HepG2 (cell line): ENCODE measurements around the gene ISG20L2. TPM values are rescaled to one million over a fixed set of nuclear protein-coding genes. Genes with fewer than 3 reads are reported as not detected.

Source experiments
- GZF1 ChIP-seq: sonication (generic); formaldehyde crosslinking; IDR thresholded peaks from 2 replicates; pipeline ENCODE4 v1.5.1; 2020; ENCODE audit warnings: mild to moderate bottlenecking, missing genetic modification reagents
- HMG20A ChIP-seq: IDR thresholded peaks from 2 replicates; pipeline ENCODE4 v1.6.1; 2016; ENCODE audit warnings: borderline replicate concordance
- HNF4G ChIP-seq, 2 experiments: sonication (generic) in 1 of 2; formaldehyde crosslinking in 1 of 2; IDR thresholded peaks; 2 replicates each; pipeline versions ENCODE4 v1.4.0 to v1.6.1; 2011 to 2020; ENCODE audit warnings: borderline replicate concordance in 2 of 2, low read depth in 2 of 2, mild to moderate bottlenecking in 2 of 2, low read length in 1 of 2, missing genetic modification reagents in 1 of 2, moderate library complexity in 1 of 2
- KMT2A ChIP-seq: sonication (generic); formaldehyde crosslinking; IDR thresholded peaks from 2 replicates; pipeline ENCODE4 v1.4.0; 2020; ENCODE audit warnings: missing genetic modification reagents
- MAFG ChIP-seq: sonication (generic); formaldehyde crosslinking; IDR thresholded peaks from 2 replicates; pipeline ENCODE4 v1.5.1; 2020; ENCODE audit warnings: mild to moderate bottlenecking, missing genetic modification reagents
- PHF5A ChIP-seq: IDR thresholded peaks from one replicate; pipeline ENCODE4 v1.6.1; 2018; ENCODE audit warnings: low read depth, missing genetic modification reagents; ENCODE audit not compliant: unreplicated experiment
- U2AF2 ChIP-seq: fragments of 200-400 bp; formaldehyde crosslinking; IDR thresholded peaks from 2 replicates; pipeline ENCODE4 v1.6.1; 2017; ENCODE audit warnings: low read depth, mild to moderate bottlenecking, low read length
- ZBTB7B ChIP-seq: sonication (generic); formaldehyde crosslinking; IDR thresholded peaks from 2 replicates; pipeline ENCODE4 v1.4.0; 2020; ENCODE audit warnings: missing genetic modification reagents
- ZNF326 ChIP-seq: sonication (generic); formaldehyde crosslinking; IDR thresholded peaks from 2 replicates; pipeline ENCODE4 v1.4.0; 2020; ENCODE audit warnings: missing genetic modification reagents, borderline replicate concordance
- ZNF350 ChIP-seq: sonication (generic); formaldehyde crosslinking; IDR thresholded peaks from 2 replicates; pipeline ENCODE4 v1.4.0; 2020; ENCODE audit warnings: mild to moderate bottlenecking, low read depth, missing genetic modification reagents, borderline replicate concordance
- ZNF432 ChIP-seq: sonication (generic); formaldehyde crosslinking; IDR thresholded peaks from 2 replicates; pipeline ENCODE4 v1.5.0; 2020; ENCODE audit warnings: missing genetic modification reagents, mild to moderate bottlenecking, borderline replicate concordance
- ZNF530 ChIP-seq: sonication (generic); formaldehyde crosslinking; IDR thresholded peaks from 2 replicates; pipeline ENCODE4 v1.5.0; 2020; ENCODE audit warnings: low read depth, mild to moderate bottlenecking, missing genetic modification reagents
- ZNF547 ChIP-seq: sonication (generic); formaldehyde crosslinking; IDR thresholded peaks from 2 replicates; pipeline ENCODE4 v1.5.1; 2020; ENCODE audit warnings: mild to moderate bottlenecking, missing genetic modification reagents
- ZNF766 ChIP-seq: sonication (generic); formaldehyde crosslinking; IDR thresholded peaks from 2 replicates; pipeline ENCODE4 v1.5.0; 2020; ENCODE audit warnings: missing genetic modification reagents, borderline replicate concordance
- ZSCAN20 ChIP-seq: sonication (generic); formaldehyde crosslinking; IDR thresholded peaks from 2 replicates; pipeline ENCODE4 v1.4.0; 2020; ENCODE audit warnings: missing genetic modification reagents, mild to moderate bottlenecking, borderline replicate concordance
- polyA plus RNA-seq, 8 experiments: library from polyadenylated mRNA; depleted of rRNA in 3 of 8; stranded (reverse) in 7 of 8; unstranded in 1 of 8; fragments of >200 nt; fragmentation: Illumina TruSeq in 4 of 8; extraction: Trizol in 4 of 8; gene quantifications; 2 replicates each; pipeline versions ENCODE4 v1.2.1 to v1.2.3, GENCODE V29; 2011 to 2016; ENCODE audit warnings: low read depth in 4 of 8, missing spikeins in 1 of 8, mixed read lengths in 1 of 8; ENCODE audit not compliant: insufficient read depth in 1 of 8
- total RNA-seq, 5 experiments: library from RNA; depleted of rRNA; stranded (reverse); fragments of >200 nt; fragmentation: Illumina TruSeq; extraction: Trizol; gene quantifications; 2 replicates each; pipeline ENCODE4 v1.2.3, GENCODE V29; 2016; ENCODE audit warnings: low read depth in 1 of 5
- TF ChIP-seq, protein P1 (sequence below): sonication (generic); formaldehyde crosslinking; IDR thresholded peaks from 2 replicates; pipeline ENCODE4 v1.5.1; 2020; ENCODE audit warnings: mild to moderate bottlenecking, missing genetic modification reagents, borderline replicate concordance
- TF ChIP-seq, protein P2 (sequence below): sonication (generic); formaldehyde crosslinking; conservative IDR thresholded peaks from 2 replicates; pipeline ENCODE4 v1.8.0; 2022; ENCODE audit warnings: missing genetic modification reagents
- TF ChIP-seq, protein P3 (sequence below): sonication (generic); formaldehyde crosslinking; IDR thresholded peaks from 2 replicates; pipeline ENCODE4 v1.4.0; 2020; ENCODE audit warnings: missing genetic modification reagents
- TF ChIP-seq, protein P4 (sequence below): sonication (generic); formaldehyde crosslinking; conservative IDR thresholded peaks from 2 replicates; pipeline ENCODE4 v1.4.0; 2020; ENCODE audit warnings: missing genetic modification reagents

Gene ISG20L2
- total and polyA plus RNA-seq, 2 of the 13 experiments (the other 11 are each of a cell fraction or from before 2014, with no cell fraction given): 19.8 to 21.3 TPM

DNA sequence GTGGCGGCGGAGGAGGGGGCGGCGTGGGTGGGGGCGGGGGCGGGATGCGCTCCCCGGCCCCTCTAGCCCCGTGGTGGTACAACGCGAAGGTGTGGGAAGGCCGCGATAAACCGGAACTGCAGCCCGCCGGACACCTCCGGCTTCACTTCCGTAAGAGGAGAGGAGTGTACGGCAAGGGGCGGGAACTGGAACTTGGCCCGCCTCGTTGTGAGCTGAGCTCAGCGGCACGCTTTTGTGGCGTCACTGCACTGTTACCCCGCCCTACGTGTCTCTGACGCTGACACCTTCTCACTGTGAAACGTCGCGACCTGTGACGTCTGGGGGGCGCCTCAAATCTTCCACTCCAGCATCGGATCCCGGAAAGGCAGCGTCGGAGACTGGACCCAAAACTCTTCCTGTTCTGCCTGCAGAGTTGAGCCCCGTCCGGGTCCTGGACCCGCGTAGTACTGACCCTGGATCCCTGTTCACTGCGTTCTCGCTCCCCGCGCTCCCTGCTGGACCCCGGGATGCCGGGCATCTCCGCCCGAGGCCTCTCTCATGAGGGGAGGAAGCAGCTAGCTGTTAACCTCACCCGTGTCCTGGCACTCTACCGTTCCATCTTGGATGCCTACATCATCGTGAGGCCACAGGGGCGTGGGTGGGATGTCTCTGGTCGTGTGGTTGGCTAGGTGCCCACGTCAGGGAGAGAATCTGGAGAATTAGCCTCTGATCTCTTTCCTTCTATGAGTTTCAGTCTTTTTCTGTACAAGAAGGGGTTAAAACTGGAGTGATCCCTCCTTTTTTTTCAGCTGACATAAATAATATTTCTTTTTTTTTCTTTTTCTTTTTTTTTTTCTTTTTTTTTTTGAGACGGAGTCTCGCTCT is at the start of gene ISG20L2 (continued):
- TF ChIP-seq, protein P1, sequence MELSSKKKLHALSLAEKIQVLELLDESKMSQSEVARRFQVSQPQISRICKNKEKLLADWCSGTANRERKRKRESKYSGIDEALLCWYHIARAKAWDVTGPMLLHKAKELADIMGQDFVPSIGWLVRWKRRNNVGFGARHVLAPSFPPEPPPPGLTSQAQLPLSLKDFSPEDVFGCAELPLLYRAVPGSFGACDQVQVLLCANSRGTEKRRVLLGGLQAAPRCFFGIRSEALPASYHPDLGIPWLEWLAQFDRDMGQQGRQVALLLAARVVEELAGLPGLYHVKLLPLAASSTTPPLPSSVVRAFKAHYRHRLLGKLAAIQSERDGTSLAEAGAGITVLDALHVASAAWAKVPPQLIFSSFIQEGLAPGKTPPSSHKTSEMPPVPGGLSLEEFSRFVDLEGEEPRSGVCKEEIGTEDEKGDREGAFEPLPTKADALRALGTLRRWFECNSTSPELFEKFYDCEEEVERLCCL (CRISPR knock-in tag): no peak
- TF ChIP-seq HNF4G (IDR thresholded peaks at IDR 0.05; ENCODE audit: borderline replicate concordance, low read depth, low read length) (peak; percentile 30; the same call in 1 of the 2 replicates), HNF4G (CRISPR knock-in tag; IDR thresholded peaks at IDR 0.05; ENCODE audit: borderline replicate concordance, low read depth) (no peak), ZNF350 (CRISPR knock-in tag) (no peak), MAFG (CRISPR knock-in tag) (no peak), ZNF530 (CRISPR knock-in tag) (no peak), PHF5A (no peak), HMG20A (CRISPR knock-in tag) (no peak), GZF1 (no peak), ZNF432 (CRISPR knock-in tag) (no peak), ZBTB7B (CRISPR knock-in tag) (no peak), U2AF2 (no peak), ZNF547 (CRISPR knock-in tag) (no peak), KMT2A (CRISPR knock-in tag) (no peak; the same call in 1 of the 2 replicates), ZNF326 (CRISPR knock-in tag) (no peak), ZSCAN20 (CRISPR knock-in tag) (no peak), ZNF766 (CRISPR knock-in tag) (no peak)
- TF ChIP-seq, protein P2, sequence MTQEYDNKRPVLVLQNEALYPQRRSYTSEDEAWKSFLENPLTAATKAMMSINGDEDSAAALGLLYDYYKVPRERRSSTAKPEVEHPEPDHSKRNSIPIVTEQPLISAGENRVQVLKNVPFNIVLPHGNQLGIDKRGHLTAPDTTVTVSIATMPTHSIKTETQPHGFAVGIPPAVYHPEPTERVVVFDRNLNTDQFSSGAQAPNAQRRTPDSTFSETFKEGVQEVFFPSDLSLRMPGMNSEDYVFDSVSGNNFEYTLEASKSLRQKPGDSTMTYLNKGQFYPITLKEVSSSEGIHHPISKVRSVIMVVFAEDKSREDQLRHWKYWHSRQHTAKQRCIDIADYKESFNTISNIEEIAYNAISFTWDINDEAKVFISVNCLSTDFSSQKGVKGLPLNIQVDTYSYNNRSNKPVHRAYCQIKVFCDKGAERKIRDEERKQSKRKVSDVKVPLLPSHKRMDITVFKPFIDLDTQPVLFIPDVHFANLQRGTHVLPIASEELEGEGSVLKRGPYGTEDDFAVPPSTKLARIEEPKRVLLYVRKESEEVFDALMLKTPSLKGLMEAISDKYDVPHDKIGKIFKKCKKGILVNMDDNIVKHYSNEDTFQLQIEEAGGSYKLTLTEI (CRISPR knock-in tag): no peak
- TF ChIP-seq, protein P3, sequence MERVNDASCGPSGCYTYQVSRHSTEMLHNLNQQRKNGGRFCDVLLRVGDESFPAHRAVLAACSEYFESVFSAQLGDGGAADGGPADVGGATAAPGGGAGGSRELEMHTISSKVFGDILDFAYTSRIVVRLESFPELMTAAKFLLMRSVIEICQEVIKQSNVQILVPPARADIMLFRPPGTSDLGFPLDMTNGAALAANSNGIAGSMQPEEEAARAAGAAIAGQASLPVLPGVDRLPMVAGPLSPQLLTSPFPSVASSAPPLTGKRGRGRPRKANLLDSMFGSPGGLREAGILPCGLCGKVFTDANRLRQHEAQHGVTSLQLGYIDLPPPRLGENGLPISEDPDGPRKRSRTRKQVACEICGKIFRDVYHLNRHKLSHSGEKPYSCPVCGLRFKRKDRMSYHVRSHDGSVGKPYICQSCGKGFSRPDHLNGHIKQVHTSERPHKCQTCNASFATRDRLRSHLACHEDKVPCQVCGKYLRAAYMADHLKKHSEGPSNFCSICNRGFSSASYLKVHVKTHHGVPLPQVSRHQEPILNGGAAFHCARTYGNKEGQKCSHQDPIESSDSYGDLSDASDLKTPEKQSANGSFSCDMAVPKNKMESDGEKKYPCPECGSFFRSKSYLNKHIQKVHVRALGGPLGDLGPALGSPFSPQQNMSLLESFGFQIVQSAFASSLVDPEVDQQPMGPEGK (CRISPR knock-in tag): no peak; the same call in 1 of the 2 replicates
- TF ChIP-seq, protein P4, sequence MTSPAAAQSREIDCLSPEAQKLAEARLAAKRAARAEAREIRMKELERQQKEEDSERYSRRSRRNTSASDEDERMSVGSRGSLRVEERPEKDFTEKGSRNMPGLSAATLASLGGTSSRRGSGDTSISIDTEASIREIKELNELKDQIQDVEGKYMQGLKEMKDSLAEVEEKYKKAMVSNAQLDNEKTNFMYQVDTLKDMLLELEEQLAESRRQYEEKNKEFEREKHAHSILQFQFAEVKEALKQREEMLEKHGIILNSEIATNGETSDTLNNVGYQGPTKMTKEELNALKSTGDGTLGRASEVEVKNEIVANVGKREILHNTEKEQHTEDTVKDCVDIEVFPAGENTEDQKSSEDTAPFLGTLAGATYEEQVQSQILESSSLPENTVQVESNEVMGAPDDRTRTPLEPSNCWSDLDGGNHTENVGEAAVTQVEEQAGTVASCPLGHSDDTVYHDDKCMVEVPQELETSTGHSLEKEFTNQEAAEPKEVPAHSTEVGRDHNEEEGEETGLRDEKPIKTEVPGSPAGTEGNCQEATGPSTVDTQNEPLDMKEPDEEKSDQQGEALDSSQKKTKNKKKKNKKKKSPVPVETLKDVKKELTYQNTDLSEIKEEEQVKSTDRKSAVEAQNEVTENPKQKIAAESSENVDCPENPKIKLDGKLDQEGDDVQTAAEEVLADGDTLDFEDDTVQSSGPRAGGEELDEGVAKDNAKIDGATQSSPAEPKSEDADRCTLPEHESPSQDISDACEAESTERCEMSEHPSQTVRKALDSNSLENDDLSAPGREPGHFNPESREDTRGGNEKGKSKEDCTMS: no peak
